PFSK-1 (cell line): ENCODE results near the gene TM9SF2.

Experiments used
- FOXP2 ChIP-seq: optimal IDR thresholded peaks from 2 replicates; pipeline ENCODE3; 2011; ENCODE audit warnings: borderline replicate concordance, control low read depth, inconsistent platforms; ENCODE audit not compliant: insufficient read depth; ENCODE audit errors: extremely low read length, extremely low read depth
- POLR2AphosphoS5 ChIP-seq: IDR thresholded peaks from 2 replicates; pipeline ENCODE4 v1.6.1; 2012; ENCODE audit warnings: low read depth, mild to moderate bottlenecking, control low read depth, low read length, moderate library complexity
- SIN3A ChIP-seq: IDR thresholded peaks from 2 replicates; pipeline ENCODE4 v1.6.1; 2012; ENCODE audit warnings: mild to moderate bottlenecking, low read length, moderate library complexity, borderline replicate concordance; ENCODE audit not compliant: insufficient read depth
- TAF1 ChIP-seq: IDR thresholded peaks from 2 replicates; pipeline ENCODE4 v1.6.1; 2012; ENCODE audit warnings: low read length, control low read depth, borderline replicate concordance; ENCODE audit not compliant: insufficient read depth
- TF ChIP-seq, protein P1 (sequence below), 2 experiments: IDR thresholded peaks; 2 replicates each; pipeline versions ENCODE4 v1.6.1 to v1.8.0; 2011 to 2012; ENCODE audit warnings: low read depth in 2 of 2, low read length in 2 of 2, control low read depth in 1 of 2, inconsistent platforms in 1 of 2, mild to moderate bottlenecking in 1 of 2, moderate library complexity in 1 of 2; ENCODE audit not compliant: insufficient read depth in 1 of 2

The TM9SF2 gene

GRCh38 chr13:99477493-99477892 lies 23.8 kb upstream of the TM9SF2 start:
- TF ChIP-seq POLR2AphosphoS5 (no peak), SIN3A (no peak), FOXP2 (no peak), TAF1 (no peak)
- TF ChIP-seq, protein P1, sequence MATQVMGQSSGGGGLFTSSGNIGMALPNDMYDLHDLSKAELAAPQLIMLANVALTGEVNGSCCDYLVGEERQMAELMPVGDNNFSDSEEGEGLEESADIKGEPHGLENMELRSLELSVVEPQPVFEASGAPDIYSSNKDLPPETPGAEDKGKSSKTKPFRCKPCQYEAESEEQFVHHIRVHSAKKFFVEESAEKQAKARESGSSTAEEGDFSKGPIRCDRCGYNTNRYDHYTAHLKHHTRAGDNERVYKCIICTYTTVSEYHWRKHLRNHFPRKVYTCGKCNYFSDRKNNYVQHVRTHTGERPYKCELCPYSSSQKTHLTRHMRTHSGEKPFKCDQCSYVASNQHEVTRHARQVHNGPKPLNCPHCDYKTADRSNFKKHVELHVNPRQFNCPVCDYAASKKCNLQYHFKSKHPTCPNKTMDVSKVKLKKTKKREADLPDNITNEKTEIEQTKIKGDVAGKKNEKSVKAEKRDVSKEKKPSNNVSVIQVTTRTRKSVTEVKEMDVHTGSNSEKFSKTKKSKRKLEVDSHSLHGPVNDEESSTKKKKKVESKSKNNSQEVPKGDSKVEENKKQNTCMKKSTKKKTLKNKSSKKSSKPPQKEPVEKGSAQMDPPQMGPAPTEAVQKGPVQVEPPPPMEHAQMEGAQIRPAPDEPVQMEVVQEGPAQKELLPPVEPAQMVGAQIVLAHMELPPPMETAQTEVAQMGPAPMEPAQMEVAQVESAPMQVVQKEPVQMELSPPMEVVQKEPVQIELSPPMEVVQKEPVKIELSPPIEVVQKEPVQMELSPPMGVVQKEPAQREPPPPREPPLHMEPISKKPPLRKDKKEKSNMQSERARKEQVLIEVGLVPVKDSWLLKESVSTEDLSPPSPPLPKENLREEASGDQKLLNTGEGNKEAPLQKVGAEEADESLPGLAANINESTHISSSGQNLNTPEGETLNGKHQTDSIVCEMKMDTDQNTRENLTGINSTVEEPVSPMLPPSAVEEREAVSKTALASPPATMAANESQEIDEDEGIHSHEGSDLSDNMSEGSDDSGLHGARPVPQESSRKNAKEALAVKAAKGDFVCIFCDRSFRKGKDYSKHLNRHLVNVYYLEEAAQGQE (IDR thresholded peaks at IDR 0.05; ENCODE audit: insufficient read depth in 1 of 2, low read depth in 2 of 2, low read length in 2 of 2) = no peak

DNA sequence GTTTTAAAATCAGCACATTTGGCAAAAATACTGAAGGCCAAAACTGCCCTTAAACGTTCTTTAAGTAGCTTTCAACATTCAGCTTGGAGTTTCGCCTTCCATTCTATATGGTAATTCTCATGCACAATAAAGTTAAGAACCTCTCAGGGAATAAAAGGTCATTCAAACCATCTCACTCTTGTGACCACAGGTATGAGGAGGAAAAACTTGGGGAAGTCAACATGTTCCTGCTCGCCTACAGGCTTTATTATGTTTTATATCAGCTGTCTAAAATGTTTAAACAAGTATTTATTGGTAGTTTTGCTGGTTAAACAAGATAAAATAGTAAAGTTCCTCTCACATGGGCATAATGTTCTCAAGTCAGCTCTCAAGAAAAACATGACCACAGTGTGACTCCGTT lies 19.9 kb upstream of the TM9SF2 start:
- TF ChIP-seq TAF1 (no peak), FOXP2 (no peak), POLR2AphosphoS5 (no peak), SIN3A (no peak)
- TF ChIP-seq, protein P1 (IDR thresholded peaks at IDR 0.05; ENCODE audit: insufficient read depth in 1 of 2, low read depth in 2 of 2, low read length in 2 of 2) = no peak

GRCh38 chr13:99484473-99484872 lies 16.8 kb upstream of the TM9SF2 start:
- TF ChIP-seq TAF1 = no peak

- TF ChIP-seq, protein P1 (IDR thresholded peaks at IDR 0.05; ENCODE audit: insufficient read depth in 1 of 2, low read depth in 2 of 2, low read length in 2 of 2) = no peak
- no peak for TF ChIP-seq POLR2AphosphoS5
- no peak for TF ChIP-seq FOXP2
- TF ChIP-seq TAF1 = no peak
- TF ChIP-seq SIN3A = no peak
Observed at GRCh38 chr13:99486996-99487395, 14.3 kb upstream of the TM9SF2 start.

GRCh38 chr13:99489028-99489427 lies 12.2 kb upstream of the TM9SF2 start:
- TF ChIP-seq TAF1 (no peak), FOXP2 (no peak)

GRCh38 chr13:99495466-99496183 lies 5.6 kb upstream of the TM9SF2 start:
- TF ChIP-seq FOXP2 = no peak
- no peak for TF ChIP-seq TAF1
- no peak for TF ChIP-seq POLR2AphosphoS5
- TF ChIP-seq SIN3A = no peak
- TF ChIP-seq, protein P1 (IDR thresholded peaks at IDR 0.05; ENCODE audit: insufficient read depth in 1 of 2, low read depth in 2 of 2, low read length in 2 of 2) = no peak
